ENCODE measurements around the gene RGL3.
"Not testable (repeated sequence)": the region's sequence is repeated elsewhere in the genome, so short reads cannot be mapped to it uniquely, and the experiment has no call there.

The RGL3 gene

GRCh38 chr19:11418094-11418548 is 993 bp downstream of the RGL3 start:
- Histone ChIP-seq H3K9ac (no peak overlapping the region), H3K27ac (no peak overlapping the region), H3K9me3 (replicated peaks in 1 of 11) (peaks cover 0 to 5% (median 0%) of the 10 kb centered on the region in 11 experiments; a peak in 2 of 22 replicates), H3K4me2 (peak overlapping the region in 10 of 11 experiments; percentile 45 to 70 (median 58); a peak in 19 of 22 replicates), H3K4me1 (peaks cover 37 to 48% (median 42%) of the 10 kb centered on the region in 10 experiments), H3K36me3 (no peaks in the 10 kb centered on the region), H3K4me3 (peak overlapping the region in 4 of 10 experiments; percentile 14 to 39 (median 24); a peak in 3 of 20 replicates), H4K20me1 (peaks cover 0 to 45% (median 10%) of the 10 kb centered on the region in 11 experiments; a peak in 13 of 22 replicates), H3K27me3 (peaks cover 74 to 82% (median 79%) of the 10 kb centered on the region in 11 experiments)
- no peak for TF ChIP-seq Cebpa-rat (IDR thresholded peaks at IDR 0.05)

- no peak for TF ChIP-seq Cebpa-rat (IDR thresholded peaks at IDR 0.05)
- Histone ChIP-seq H3K9ac (no peak overlapping the region), H3K27me3 (peaks cover 58 to 66% (median 62%) of the 10 kb centered on the region in 11 experiments), H3K27ac (no peak overlapping the region), H3K4me2 (no peak overlapping the region), H3K9me3 (replicated peaks in 1 of 11) (no peaks in the 10 kb centered on the region), H3K4me3 (no peak overlapping the region), H4K20me1 (peaks cover 0 to 31% (median 3%) of the 10 kb centered on the region in 11 experiments; a peak in 9 of 22 replicates), H3K36me3 (no peaks in the 10 kb centered on the region), H3K4me1 (peaks cover 23 to 32% (median 28%) of the 10 kb centered on the region in 10 experiments)
Observed at GRCh38 chr19:11416346-11417052, 2.6 kb downstream of the RGL3 start.

GRCh38 chr19:11414544-11414943 is 4.6 kb downstream of the RGL3 start:
- H3K36me3 ChIP-seq: no peaks in the 10 kb centered on the region
- H4K20me1 ChIP-seq: peaks cover 0 to 12% (median 3%) of the 10 kb centered on the region in 11 experiments; a peak in 5 of 22 replicates
- no peaks in the 10 kb centered on the region for H3K9me3 ChIP-seq (replicated peaks in 1 of 11)
- no peak overlapping the region for H3K9ac ChIP-seq
- H3K27ac ChIP-seq: no peak overlapping the region
- peaks cover 39 to 46% (median 43%) of the 10 kb centered on the region in 11 experiments for H3K27me3 ChIP-seq
- no peak overlapping the region for H3K4me3 ChIP-seq
- no peak overlapping the region for H3K4me2 ChIP-seq
- TF ChIP-seq Cebpa-rat (IDR thresholded peaks at IDR 0.05): no peak
- peaks cover 8 to 13% (median 9%) of the 10 kb centered on the region in 10 experiments; a peak in 19 of 20 replicates for H3K4me1 ChIP-seq

GRCh38 chr19:11410682-11411081 is 8.4 kb downstream of the RGL3 start:
- Histone ChIP-seq H3K27me3 (peaks cover 2 to 20% (median 12%) of the 10 kb centered on the region in 11 experiments; a peak in 17 of 22 replicates), H3K4me3 (no peak overlapping the region), H3K4me2 (no peak overlapping the region), H3K4me1 (peaks cover 0 to 12% (median 9%) of the 10 kb centered on the region in 10 experiments; a peak in 11 of 20 replicates), H3K9me3 (replicated peaks in 1 of 11) (no peaks in the 10 kb centered on the region), H3K36me3 (no peaks in the 10 kb centered on the region), H4K20me1 (no peaks in the 10 kb centered on the region), H3K9ac (no peak overlapping the region), H3K27ac (no peak overlapping the region)
- no peak for TF ChIP-seq Cebpa-rat (IDR thresholded peaks at IDR 0.05)

GRCh38 chr19:11408591-11408990 is 10.5 kb downstream of the RGL3 start:
- Histone ChIP-seq H3K9ac (no peak overlapping the region), H3K27ac (no peak overlapping the region), H3K36me3 (no peaks in the 10 kb centered on the region), H3K4me1 (peaks cover 5 to 18% (median 13%) of the 10 kb centered on the region in 10 experiments; a peak in 12 of 20 replicates), H3K27me3 (peaks cover 0 to 13% (median 7%) of the 10 kb centered on the region in 11 experiments; a peak in 11 of 22 replicates), H3K4me3 (no peak overlapping the region), H3K4me2 (no peak overlapping the region), H4K20me1 (no peaks in the 10 kb centered on the region), H3K9me3 (replicated peaks in 1 of 11) (no peaks in the 10 kb centered on the region)
- no peak for TF ChIP-seq Cebpa-rat (IDR thresholded peaks at IDR 0.05)

GRCh38 chr19:11406703-11407236 is 12.3 kb downstream of the RGL3 start:
- Histone ChIP-seq H3K4me1 (peaks cover 5 to 18% (median 13%) of the 10 kb centered on the region in 10 experiments; a peak in 12 of 20 replicates), H3K4me2 (peak overlapping the region in 9 of 11 experiments; percentile 1 to 64 (median 47); a peak in 14 of 22 replicates), H3K27me3 (peaks cover 0 to 13% (median 7%) of the 10 kb centered on the region in 11 experiments; a peak in 11 of 22 replicates)
- not testable (repeated sequence) for H3K27ac ChIP-seq; H4K20me1 ChIP-seq; H3K4me3 ChIP-seq; H3K9ac ChIP-seq; H3K36me3 ChIP-seq; H3K9me3 ChIP-seq (replicated peaks in 1 of 11)

- Histone ChIP-seq H3K36me3 (no peaks in the 10 kb centered on the region), H3K9me3 (replicated peaks in 1 of 11) (no peaks in the 10 kb centered on the region), H3K4me3 (no peak overlapping the region), H3K27me3 (peaks cover 0 to 13% (median 7%) of the 10 kb centered on the region in 11 experiments; a peak in 11 of 22 replicates), H3K4me2 (peak overlapping the region in 9 of 11 experiments; percentile 1 to 64 (median 47); a peak in 15 of 22 replicates), H3K27ac (no peak overlapping the region), H3K4me1 (peaks cover 5 to 18% (median 13%) of the 10 kb centered on the region in 10 experiments; a peak in 12 of 20 replicates), H3K9ac (no peak overlapping the region), H4K20me1 (no peaks in the 10 kb centered on the region)
- TF ChIP-seq Cebpa-rat (IDR thresholded peaks at IDR 0.05): no peak
Observed at GRCh38 chr19:11405846-11406643, 13.1 kb downstream of the RGL3 start.

GRCh38 chr19:11404588-11405222 is 14.4 kb downstream of the RGL3 start:
- H3K27me3 ChIP-seq: peaks cover 0 to 13% (median 7%) of the 10 kb centered on the region in 11 experiments; a peak in 11 of 22 replicates
- TF ChIP-seq Cebpa-rat (IDR thresholded peaks at IDR 0.05): no peak

More at GRCh38 chr19:11404588-11405222, 14.4 kb downstream of the RGL3 start:
- H3K9me3 ChIP-seq (replicated peaks in 1 of 11): no peaks in the 10 kb centered on the region
- no peak overlapping the region for H3K27ac ChIP-seq
- H3K36me3 ChIP-seq: no peaks in the 10 kb centered on the region
- H3K4me3 ChIP-seq: no peak overlapping the region
- H3K4me1 ChIP-seq: peaks cover 5 to 18% (median 13%) of the 10 kb centered on the region in 10 experiments; a peak in 12 of 20 replicates
- H3K9ac ChIP-seq: 0 out of 22 replicates have a peak overlapping the region, but pooled peaks of 1 of the 11 experiments have one; percentile 2
- peak overlapping the region in 4 of 11 experiments; percentile 5 to 38 (median 24); a peak in 3 of 22 replicates for H3K4me2 ChIP-seq
- no peaks in the 10 kb centered on the region for H4K20me1 ChIP-seq
